ENCODE results near the gene CCT8. TPM values are rescaled to one million over a fixed set of nuclear protein-coding genes. Genes with fewer than 3 reads are reported as not detected.

CCT8 gene
- polyA plus RNA-seq, 3 donors: 71.9 to 173 (median 169) TPM

DNA sequence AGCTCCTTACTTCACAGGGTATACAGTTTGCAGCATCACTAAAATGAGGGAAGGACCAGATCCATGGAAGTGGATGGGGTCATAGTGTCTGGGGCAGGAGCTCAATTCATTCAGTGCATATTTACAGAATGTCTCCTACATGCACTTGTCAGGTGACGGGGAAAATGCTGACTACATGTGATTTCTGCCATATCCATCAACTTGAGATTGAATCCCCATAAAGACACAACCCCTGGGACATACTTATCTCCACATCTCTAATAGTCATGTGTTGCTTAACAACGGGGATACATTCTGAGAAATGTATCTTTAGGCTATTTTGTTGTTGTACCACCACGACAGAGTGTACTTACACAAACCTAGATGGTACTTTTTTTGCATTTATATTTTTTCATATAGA, 66.3 kb downstream of the CCT8 start:
- Histone ChIP-seq H3K27ac (ENCODE audit: low read depth in 1 of 2, low read length in 2 of 2) (no peak overlapping the region), H3K36me3 (replicated peaks in 1 of 2; ENCODE audit: control insufficient read depth in 1 of 2, insufficient read depth in 2 of 2, low read length in 2 of 2) (peaks cover 2 to 4% of the 10 kb centered on the region in 2 donors), H3K9me3 (replicated peaks in 1 of 2; ENCODE audit: control insufficient read depth in 1 of 2, insufficient read depth in 1 of 2, low read length in 2 of 2) (no peaks in the 10 kb centered on the region), H3K27me3 (ENCODE audit: control insufficient read depth in 2 of 2, insufficient read depth in 2 of 2, low read length in 2 of 2) (no peaks in the 10 kb centered on the region), H3K9ac (ENCODE audit: insufficient read depth, low read length, poor library complexity, severe bottlenecking) (no peak overlapping the region), H3K4me2 (replicated peaks; ENCODE audit: extremely low read depth, low read length, poor library complexity, severe bottlenecking) (no peak overlapping the region), H2AFZ (ENCODE audit: insufficient read depth, low read depth, low read length, poor library complexity, severe bottlenecking) (no peak overlapping the region), H3K4me3 (replicated peaks in 1 of 3; ENCODE audit: low read depth in 2 of 3, low read length in 3 of 3) (no peak overlapping the region), H3K4me1 (ENCODE audit: control insufficient read depth in 1 of 2, insufficient read depth in 2 of 2, low read length in 2 of 2) (peaks cover 8% of the 10 kb centered on the region in 2 donors), H4K20me1 (ENCODE audit: insufficient read depth, low read length) (no peaks in the 10 kb centered on the region), H3K79me2 (ENCODE audit: insufficient read depth, low read length) (no peaks in the 10 kb centered on the region)
- no peak overlapping the region for H3K4me3 Mint-ChIP-seq
- intact Hi-C loops (cut with micrococcal nuclease): no loop called here
- peaks cover 0 to 1% (median 0%) of the 10 kb centered on the region in 3 donors for H3K27me3 Mint-ChIP-seq (ENCODE audit: low read depth in 3 of 3)
- TF ChIP-seq CTCF (IDR thresholded peaks at IDR 0.05): no peak
- H3K4me1 Mint-ChIP-seq: peaks cover 2% of the 10 kb centered on the region
- H3K9me3 Mint-ChIP-seq: peaks cover 0 to 4% (median 2%) of the 10 kb centered on the region in 7 donors
- no peak for DNase-seq
- WGBS (ENCODE audit: insufficient coverage): 100% methylated on average over 1 of the region's 3 CpGs
- H3K27ac Mint-ChIP-seq: no peak overlapping the region
- H3K36me3 Mint-ChIP-seq: peaks cover 8 to 18% of the 10 kb centered on the region in 2 donors

Other genes with a start within 250 kb of the CCT8 start
- gene LTN1, start 80.8 kb downstream of the CCT8 start, polyA plus RNA-seq: 10 to 100 TPM in 2 of 3 donors, 1 to 10 TPM in 1; 6.0 to 14.0 (median 11.7) TPM
- 1 to 10 TPM; 1.8 to 5.2 (median 4.7) TPM for gene RWDD2B, start 54.3 kb downstream of the CCT8 start, polyA plus RNA-seq
- 10 to 100 TPM; 11.6 to 23.6 (median 16.2) TPM for gene USP16, start 49.0 kb downstream of the CCT8 start, polyA plus RNA-seq
- 10 to 100 TPM; 14.6 to 15.8 (median 15.7) TPM for gene MAP3K7CL, start 57.0 kb upstream of the CCT8 start, polyA plus RNA-seq
- gene BACH1, start 225.3 kb upstream of the CCT8 start, polyA plus RNA-seq: 100 to 1,000 TPM in 2 of 3 donors, 10 to 100 TPM in 1; 69.2 to 199 (median 148) TPM